RPMI7951 (cell line): ENCODE measurements around the gene TNP1. TPM values are rescaled to one million over a fixed set of nuclear protein-coding genes. Genes with fewer than 3 reads are reported as not detected.

ENCODE experiments used
- DNase-seq: peaks from one replicate; pipeline ENCODE4 v3.0.0-alpha.2; 2012; ENCODE audit warnings: low read depth
- total RNA-seq: library from RNA; depleted of rRNA; stranded (reverse); fragments of >200 nt; shearing (Covaris generic); gene quantifications from 2 replicates; pipeline ENCODE4 v1.2.3, GENCODE V29; 2014; rRNA removed

Gene TNP1, protein sequence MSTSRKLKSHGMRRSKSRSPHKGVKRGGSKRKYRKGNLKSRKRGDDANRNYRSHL
- not detected in 2 replicates for total RNA-seq

DNA sequence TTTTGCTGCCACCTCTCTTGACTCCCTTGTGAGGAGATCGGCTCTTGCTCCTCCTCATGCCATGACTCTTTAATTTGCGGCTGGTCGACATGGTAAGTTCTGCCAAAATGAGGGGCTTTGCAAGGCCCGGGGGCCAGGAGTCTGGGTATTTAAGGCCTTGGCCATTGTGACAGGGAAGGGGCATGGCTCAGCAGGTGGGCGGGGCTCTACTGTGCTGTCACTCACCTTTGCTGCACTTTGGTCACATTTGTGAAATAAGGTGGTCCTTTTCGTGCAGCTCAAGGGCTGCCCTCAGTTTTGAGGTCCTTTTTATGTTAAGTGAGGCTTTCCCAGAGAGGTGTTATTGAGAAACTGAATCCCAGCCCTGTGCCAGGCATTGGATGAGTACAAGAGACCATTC is at the start of gene TNP1:
TNP1 (minus strand) TSS at position 121 of the 400 bp plus-strand sequence; CDS start at position 91, 30 bp downstream.
- no peak for DNase-seq

DNA sequence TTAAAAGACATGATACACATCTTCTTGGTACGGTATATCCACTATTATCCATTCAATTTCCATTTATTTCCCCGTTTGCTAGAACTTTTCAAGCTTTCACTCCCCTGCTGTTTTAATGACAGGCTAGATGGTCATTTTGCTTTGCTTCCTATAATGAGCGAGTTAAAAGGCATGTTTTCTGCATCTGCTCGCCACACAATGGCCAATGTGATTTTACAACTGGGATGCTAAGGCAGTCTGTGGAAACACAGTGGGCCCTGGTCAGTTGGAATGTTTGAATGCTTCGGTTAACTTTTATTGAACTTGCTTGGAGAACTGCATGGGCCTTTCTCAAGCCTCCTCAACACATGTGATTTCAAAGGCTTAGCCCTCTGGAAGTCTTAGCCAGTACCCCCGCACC is 48.4 kb upstream of the TNP1 start:
- no peak for DNase-seq

DNA sequence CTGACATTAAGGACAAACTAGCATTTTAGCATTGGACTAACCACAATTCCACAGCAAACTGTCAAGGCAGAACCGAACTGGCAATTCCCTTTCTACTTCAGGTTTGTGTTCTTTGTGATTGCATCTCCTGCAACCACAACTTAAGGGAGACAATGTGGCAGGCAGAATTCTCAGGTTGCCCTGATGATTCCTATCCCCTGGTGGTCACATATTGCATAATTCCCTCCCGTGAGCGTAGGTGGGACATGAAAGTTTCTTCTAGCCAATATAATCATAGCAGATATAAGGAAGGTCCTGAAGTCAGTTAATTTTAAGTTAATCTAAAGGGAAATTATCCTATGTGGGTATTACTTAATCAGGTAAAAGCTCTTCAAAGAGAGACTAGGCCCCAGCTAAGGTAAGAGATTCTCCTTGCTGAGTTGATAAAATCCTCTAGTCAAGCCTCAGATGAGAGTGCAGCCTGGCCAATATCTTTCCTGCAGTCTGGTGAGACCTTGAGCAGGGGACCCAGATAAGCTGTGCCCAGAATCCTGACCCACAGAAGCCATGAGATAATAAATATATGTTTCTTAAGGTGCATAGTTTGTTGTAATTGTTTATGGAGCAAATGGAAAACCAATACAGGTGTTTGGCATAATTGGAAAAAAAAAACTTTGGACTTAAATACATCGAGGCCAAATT is 45.9 kb upstream of the TNP1 start:
- no peak for DNase-seq

DNA sequence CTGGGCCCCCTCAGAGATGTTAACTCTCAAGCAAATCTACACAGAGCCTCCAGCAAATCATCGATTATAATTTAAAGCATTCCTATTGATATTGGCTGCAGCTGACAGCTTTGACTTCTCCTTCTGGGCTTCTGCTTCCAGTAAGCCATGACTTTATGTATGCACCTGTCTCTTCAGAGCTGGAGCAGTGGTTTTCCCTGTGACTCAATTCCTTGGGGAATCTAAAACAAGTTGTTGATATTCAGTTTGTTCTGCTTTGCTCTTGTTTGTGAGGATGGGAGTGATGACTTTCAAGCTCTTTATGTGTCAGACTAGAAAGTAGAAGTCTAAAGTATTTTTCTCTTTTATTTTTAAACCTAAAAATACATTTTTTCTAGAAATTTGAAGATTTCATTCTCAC is 45.1 kb upstream of the TNP1 start:
- DNase-seq = no peak

DNA sequence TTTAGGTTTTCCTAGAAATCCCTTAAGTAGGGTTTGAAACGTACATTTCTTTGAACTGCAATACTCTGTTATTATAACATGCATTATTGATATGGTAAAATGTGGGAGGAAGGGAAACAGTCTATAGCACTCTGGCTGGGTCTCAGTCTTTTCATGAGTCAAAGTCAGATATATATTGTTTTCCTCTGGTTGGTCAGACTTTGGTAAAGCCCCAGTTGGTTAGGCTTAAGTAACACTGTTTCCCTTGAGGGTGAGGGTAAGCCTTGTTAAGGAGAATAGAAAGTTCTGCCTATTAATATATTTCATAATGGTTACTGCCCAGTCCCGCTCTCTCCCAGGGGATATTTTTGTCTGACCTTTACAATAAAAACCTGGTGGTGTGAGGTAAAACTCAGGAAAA is 44.7 kb upstream of the TNP1 start:
- no peak for DNase-seq

DNA sequence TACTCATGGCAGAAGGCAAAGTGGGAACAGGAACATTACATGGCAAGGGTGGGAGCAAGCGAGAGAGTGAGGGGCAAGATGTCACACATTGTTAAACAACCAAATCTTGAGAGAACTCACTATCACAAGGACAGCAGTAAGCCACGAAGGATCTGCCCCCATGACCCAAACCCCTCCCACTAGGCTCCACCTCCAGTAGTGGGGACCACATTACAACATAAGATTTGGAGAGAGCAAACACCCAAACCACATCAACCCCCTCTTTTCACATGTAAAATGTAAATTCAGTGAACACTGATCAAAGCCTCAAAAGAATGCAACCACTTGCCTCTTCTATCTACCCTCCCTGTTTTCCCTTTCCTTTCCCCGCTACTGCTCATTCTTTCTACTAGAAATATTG is 43.6 kb upstream of the TNP1 start:
- DNase-seq = no peak

DNA sequence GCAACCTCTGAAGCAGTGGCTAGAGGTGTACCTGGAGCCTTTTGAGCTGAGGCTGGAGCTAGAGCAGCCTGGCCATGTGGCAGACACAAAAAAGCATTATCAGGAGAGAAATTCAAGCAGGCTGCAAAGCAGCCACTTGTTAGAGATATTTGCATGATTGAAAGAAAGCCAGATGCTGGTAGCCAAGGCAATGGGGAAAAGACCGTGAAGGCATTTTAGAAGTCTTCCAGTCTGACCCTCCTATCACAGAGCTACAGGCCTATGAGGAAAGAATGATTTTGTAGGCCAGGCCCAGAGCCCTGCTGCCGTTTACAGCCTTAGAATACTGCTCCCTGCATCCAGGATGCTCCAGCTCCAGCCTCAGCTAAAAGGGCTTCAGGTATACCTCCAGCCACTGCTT is 41.4 kb upstream of the TNP1 start:
- no peak for DNase-seq

DNA sequence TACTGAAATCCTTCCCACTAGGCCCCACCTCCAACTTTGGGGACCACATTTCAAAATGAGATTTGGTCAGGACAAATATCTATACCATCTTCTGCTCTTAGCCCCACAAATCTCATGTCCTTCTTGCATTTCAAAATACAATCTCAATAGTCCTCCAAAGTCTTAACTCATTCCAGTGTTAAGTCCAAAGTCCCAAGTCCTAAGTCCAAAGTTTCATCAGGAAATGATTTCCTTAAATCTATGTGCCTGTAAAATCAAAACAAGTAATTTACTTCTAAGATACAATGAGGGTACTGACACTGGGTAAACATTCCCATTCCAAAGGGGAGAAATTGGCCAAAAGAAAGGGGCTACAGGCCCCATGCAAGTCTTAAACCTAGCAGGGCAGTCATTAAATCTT is 40.5 kb upstream of the TNP1 start:
- DNase-seq = no peak

DNA sequence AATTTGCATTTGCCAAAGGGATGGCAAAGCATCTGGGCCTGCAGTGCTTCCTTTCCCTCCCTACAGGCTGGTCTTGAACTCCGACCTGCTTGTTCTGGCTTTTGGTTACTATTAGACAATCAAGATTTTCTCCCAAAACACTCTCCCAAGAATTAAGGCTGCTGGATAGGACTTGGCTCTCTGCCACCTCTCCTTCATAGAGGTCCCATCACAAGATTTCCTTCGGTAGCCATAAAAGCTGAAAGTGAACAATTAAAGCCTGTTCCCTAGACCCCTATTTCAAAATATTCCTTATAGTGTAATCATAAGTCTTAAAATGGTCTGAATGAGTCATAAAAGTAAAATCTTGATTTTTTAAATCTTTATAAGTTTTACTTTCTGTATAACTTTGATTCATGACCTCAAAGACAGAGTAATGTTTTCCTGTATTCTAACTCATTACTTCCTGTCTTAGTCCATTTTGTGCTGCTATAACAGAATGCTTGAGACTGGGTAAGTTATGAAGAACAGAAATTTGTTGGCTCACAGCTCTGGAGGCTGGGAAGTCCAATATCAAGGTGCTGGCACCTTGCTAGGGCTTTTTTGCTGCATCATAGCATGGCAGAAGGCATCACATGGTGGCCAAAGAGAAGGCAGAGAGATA is 37.8 kb upstream of the TNP1 start:
- DNase-seq = no peak

DNA sequence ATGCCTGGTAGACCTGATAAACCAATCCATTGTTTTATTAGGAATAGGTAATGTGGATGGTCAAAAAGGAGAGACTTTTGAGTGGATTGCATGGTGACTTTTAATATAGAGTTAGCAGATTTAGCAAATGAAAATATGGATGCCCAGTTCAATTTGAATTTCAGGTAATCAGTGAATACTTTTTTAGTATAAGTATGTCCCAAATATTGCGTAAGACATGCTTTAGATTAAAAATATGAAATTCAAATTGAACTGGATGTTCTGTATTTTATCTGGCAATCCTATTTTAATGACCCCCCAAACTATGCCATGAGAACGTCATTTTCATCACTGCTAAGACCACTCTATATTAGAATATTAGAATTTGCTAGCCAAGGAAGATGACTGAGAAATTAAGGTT is 30.3 kb upstream of the TNP1 start:
- DNase-seq = no peak

DNA sequence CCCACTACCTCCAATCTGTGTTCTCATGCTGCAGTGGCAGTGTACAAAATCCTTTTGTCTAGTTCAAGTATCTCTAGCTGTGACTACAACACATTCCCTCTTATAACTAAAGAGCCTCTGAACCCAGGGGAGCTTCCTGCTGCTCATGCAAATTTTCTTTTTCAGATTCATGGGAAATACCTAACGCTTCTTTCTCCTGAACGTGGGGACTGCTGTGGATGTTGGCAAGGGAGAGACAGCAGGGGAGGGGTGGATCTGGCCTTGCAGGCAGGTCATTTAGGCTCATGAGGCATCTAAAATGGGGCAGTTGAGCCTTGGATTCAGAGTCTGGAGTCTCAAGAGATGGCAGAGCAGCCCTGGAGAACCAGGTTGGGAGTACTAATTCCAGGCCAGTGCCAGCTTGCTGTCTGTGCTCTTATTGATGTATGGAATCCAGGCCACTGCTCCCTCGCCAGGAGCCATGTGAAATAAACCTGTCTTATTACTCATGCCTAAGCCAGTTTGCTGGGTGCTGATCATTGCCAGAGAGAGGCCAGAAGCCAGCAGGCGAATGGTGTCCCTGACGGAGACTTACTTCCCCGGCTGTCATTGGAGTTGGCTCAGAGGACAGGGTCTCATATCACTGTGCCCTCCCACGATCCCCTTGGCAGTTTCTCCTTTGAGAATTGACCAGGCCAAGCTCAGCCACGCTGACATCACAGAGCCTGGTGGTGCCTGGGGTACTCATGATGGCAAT is 29.2 kb upstream of the TNP1 start:
- no peak for DNase-seq

DNA sequence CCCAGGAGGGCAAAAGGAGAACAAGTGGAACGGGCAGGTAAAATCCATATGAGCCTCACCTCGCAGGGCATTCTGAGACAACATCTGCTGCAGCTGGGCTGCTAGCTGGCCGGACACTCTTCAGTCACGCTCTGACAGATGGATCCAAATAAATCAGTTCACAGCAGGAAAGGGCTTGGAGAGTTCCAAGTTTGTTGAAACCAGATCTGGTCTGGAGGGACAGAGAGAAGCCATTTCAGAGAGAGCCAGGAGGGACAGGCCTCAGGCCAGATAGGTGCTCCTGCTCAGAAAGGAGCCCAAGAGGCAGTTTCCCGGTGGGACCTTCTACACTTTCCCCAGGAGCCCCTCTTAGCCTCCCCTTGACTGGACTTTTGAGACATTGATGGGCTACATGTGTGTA is 28.2 kb upstream of the TNP1 start:
- DNase-seq = no peak

DNA sequence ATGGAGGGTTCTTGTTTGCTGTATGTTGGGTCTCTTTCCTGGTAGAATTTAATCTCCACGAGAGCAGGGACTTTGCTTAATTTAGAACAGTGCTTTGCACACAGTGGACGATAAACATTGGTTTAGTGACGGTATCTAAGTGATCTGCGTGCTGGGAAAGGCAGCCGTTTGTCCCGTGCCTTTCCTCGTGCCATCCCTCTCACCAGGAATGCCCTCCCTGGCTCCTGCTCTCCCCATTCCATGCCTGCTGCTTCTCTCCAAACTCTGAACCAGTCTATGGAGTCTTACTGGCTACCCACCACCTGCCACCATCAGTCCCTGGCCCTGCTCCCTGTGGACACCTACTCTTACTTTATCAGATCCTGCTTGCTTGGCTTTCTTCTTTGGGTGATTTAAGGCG is 27.3 kb upstream of the TNP1 start:
- no peak for DNase-seq

DNA sequence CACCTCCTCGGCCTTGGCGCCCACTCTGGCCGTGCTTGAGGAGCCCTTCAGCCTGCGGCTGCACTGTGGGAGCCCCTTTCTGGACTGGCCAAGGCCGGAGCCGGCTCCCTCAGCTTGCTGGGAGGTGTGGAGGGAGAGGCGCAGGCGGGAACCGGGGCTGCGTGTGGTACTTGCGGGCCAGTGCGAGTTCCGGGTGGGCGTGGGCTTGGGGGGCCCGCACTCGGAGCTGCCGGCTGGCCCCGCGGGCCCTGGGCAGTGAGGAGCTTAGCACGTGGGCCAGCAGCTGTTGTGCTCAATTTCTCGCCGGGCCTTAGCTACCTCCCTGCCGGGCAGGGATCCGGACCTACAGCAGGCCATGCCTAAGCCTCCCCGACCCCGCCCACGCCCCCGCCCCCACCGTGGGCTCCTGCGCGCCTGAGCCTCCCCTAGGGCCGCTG is 25.3 kb upstream of the TNP1 start:
- DNase-seq = no peak

DNA sequence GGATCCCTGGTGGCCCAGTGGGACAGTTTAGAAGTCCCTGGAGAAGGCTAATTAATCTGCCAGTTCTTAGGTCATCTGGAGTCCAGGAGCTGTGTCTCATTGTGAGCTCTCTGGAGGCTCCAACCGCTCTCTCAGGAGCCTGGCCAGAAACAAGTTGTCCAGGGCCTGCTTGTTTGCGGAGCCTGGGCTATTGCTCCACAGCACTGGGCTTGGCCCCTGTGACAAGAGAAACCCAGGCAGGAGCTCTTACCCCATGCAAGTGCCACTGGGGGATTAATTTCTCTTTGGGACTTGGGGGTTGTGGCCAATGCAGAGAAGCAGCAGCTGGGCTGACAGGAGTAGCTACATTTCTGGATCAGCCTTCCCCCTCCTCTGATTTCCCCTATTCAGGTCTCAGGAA is 24.5 kb upstream of the TNP1 start:
- DNase-seq = no peak

DNA sequence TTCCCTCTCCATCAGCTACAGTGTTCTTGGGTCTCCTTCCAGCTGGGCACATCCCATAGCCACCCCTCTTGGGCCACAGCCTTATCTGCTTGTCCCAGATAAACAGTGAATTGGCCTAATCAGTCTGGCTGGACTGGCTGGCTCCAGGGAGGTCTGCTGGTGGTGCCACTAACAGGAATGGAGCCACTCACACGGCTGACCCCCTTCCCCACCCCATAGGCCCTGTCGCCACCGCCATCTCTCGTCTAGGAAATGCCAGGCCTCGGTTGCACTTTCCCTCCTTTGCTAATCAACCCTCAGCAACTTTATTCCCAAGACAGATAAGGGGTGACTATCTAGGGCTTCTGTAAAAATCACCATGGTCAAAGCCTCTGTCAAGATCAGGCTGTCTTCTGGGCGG is 23.0 kb upstream of the TNP1 start:
- DNase-seq = no peak

DNA sequence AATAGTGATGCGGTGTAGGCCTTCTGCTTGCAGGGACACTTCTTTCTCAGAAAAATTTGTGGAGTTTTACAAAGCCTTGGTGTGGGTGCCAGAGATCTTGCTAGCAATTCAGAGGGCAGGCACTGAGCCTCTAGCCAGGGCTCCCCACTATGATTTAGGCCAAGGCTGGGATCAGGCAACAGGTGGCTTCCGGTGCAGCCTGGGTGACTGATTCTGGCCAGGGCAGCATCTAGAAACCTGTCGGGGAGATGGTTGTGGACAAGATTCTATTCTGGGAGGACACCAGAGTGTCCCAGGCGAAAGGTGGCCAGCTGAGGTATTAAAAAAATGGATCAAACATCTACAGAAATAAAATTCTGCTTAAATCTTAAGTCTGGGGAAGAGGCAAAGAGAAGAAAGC is 21.5 kb upstream of the TNP1 start:
- DNase-seq = no peak

DNA sequence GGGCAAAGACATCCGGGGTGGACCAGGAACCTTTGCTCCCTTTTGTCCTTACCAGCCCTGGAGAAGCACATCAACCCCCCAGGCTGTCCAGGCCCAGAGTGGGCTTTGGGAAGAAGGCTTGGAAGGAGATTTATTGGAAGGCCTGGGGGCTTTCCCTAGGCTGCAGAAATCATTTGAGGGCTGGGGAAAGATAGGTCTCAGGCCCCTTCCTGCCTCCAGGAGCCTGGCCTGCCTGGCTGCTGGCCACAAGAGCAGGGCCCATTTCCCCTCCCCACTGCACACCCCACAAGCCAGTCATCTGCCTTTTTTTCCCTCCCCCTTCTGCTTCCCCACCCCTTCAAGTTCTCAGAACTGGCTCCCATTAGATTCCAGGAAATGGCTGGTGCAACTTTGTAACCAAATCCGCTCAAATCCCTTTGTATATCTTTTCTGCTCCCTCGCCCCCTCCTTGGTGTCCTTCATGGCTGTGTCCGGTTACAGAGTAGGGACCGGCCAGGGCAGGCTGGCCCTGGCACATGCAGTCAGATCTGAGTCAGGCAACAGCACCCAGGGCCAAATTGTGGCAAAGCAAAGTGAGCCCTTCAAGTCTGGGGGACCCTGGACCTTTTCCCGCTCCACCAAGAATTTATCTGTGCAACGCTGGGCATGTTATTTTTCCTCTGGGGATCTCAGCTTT is 20.8 kb upstream of the TNP1 start:
- no peak for DNase-seq

DNA sequence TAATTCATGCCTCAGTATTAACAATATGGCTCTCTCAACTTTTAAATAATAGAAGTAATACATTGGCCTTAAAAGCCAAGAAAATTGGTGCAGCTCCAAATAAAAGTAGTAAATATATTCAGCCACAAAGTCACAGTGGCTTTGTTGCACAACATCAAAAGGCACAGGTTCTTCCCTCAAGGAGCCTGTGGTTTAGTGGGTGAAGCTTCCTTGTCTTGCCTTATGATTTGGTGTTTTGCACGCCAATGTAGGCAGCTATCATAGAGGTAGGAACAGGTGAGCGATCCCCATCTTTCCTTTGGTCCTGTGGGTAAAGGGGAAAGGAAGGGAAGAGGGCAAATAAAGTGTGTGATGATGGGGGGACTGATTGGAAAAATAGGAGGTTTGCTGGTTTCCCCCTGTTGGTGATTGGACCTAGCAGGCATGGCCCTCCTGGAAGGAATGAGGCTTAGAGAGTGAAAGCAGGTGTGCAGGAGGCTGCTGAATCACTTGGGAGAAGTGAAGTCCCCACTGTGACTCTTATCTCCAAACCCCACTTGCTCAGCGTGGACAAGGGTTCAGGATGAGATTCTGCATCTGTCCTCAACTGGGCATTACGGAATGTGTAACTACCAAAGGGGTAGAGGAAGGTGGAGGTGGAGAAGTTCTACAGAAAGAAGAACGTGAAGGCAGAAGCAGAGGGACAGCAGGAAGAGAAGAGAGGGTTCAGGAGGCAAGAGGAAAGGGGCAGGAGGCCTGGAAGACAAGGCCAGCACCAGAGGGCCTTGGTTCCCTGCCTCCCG is 20.1 kb upstream of the TNP1 start:
- DNase-seq = no peak

DNA sequence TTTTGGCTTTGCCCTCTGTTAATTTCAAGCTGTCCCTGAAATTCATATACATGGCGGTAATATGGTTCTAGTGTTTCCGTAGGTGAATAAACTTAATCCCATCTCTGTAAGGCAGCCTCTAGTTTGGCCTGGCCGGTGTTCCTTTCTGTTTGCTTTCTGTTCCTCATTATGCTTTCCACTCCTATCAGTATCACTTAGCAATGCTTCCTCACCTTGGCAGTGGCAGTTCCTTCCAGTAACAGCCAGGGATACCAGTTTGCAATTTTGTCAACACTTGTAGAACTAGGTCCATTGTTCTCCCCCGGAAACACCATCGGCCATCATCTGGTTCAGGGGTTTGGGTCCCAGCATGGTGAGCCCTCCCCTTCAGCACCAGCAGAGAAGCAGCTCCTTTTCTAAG is 18.2 kb upstream of the TNP1 start:
- no peak for DNase-seq

DNA sequence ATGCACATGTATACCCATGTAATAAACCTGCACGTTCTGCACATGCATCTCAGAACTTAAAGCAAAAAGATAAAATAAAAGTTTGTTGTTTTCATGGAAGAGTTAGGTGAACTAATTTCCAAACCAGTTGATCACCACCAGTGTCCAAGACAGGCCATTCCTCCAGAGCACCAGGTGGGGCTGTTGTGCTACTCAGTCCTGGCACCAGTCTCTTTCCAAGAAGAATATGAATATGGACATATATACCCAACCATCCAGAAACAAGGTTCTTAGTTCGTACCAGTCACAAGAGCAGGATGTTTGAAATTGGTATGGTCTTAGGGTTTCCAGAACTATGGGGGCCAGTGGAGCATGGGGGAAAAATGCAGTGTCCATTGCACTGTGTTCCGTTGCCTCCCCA is 17.2 kb upstream of the TNP1 start:
- DNase-seq = peak; percentile 11

DNA sequence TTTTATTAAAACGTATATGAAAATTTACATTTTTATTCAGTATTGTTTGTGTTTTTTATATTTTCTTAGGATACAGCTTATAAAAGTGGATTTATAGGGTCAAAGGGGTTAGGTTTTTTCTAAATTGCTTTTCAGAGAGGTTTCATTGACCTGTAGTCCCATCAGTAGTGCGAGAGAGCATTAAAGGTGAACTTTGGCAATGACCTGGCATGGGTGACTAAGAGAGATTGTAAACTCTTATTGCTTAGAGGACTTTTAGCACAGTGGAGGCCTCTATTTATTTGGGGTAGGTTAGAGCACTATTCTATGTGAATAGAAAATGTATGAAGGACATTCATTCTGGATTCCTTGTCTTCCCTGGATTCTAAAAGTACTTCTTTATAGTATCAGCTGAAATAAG is 16.0 kb upstream of the TNP1 start:
- DNase-seq = no peak
